ENCODE results near the gene PARL.
"Not testable (repeated sequence)": the region's sequence is repeated elsewhere in the genome, so short reads cannot be mapped to it uniquely, and the experiment has no call there.

The PARL gene

DNA sequence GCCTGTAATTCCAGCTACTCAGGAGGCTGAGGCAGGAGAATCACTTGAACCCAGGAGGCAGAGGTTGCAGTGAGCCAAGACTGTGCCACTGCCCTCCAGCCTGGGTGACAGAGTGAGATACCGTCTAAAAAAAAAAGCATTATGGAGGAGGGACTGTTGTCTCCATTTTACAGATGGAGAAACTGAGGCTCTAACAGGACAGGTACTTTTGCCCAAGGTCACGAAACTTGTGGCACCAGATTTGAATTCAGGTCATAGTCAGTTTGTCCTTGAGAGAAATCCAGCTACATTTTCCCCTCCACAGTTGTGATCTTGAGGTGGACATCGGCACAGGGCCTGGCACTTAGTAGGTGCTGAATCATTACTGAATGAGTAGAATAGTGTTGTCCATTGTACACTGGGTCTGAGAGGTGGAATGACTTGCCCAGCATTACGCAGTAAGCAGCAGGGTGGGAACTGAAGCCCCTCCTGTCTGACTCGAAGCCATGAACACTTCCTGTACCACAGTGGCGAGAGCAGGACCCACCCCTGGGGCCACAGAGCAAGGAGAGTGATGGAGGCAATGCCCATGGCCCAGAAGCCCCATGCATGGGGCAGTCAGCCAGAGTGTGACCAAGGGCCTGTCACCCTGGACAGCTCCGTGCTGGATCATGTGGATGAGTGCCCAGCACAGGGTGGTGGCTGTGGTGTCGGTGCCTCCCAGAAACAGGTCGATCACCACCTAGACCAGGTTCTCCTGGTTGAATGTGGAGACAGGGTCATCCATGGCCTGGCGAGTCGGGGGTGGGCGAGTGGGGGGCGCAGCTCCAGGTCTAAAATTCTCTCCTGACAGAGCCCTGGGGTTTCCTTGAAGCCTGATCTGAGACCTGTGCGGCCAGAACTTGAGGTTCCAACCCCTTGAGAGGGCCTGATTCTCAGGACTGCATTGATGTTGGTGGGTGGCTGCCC, 20.4 kb upstream of the PARL start:
- no peak for DNase-seq (ENCODE audit: low read depth in 2 of 2)

DNA sequence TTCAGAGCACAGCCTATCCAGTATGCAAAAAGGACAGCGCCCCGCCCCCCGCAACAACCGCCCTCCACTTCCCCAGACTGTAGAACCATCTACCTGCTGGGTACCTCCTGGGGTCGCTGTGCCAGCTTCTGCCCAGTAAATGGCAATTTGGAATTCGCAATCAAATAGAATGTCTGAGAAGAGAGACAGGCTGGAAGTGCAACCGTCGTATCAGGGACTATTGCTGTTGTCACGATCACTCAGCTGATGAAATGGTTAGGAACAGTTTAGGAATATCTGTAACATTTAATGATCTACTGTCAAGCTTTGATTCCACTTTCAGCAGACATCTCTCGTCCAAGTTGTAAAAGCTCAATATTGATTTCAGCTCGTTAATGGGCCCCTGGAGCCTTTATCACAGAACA, 13.3 kb upstream of the PARL start:
- DNase-seq (ENCODE audit: low read depth in 2 of 2) = no peak

GRCh38 chr3:183897606-183898005, 12.9 kb upstream of the PARL start:
- no peak for DNase-seq (ENCODE audit: low read depth in 2 of 2)

GRCh38 chr3:183896610-183897009, 11.9 kb upstream of the PARL start:
- DNase-seq (ENCODE audit: low read depth in 2 of 2) = no peak

- no peak for DNase-seq (ENCODE audit: low read depth in 2 of 2)
Measured at GRCh38 chr3:183896184-183896583, 11.5 kb upstream of the PARL start.

DNA sequence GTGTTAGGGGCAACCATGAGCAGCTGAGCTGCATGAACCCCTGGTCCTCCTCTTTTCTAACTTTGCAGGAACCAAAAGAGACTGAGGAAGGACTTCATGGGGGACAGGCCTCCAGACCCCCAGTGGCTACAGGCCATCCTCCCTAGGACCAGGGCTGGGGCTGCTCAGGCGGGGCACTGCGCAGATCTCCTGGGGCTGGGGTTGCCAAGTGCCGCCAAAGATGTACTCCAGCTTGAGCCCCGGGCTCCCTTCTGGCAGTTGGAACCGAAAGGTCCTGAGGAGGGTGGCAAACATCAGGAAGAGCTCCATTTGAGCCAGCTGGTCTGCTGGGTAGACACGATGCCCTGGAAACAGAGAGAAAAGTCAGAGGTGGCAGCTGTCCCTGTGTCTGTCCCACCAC, 11.1 kb upstream of the PARL start:
- DNase-seq (ENCODE audit: low read depth in 2 of 2) = no peak

DNA sequence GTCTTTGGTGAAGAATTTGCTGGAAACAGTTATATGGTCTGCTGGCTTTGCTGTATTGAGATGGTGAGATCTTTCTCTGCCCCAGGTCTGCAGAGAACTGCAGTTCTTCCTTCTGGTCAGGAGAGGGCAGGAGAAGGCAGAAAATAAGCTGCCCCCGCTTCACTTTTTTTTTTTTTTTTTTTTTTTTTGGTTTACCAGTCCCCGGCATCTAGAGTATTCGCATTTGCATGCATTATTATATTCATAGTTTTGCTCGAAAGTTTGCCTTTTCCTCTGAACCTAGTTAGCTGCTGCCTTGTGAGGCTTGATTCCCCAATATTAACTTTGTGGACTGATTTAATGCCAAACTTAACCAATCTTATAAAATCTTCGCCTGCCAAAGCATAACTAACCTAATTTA, 10.6 kb upstream of the PARL start:
- DNase-seq (ENCODE audit: low read depth in 2 of 2) = peak in 1 of 2 donors; percentile 12

GRCh38 chr3:183892610-183893214, 8.0 kb upstream of the PARL start:
- DNase-seq (ENCODE audit: low read depth in 2 of 2) = no peak

DNA sequence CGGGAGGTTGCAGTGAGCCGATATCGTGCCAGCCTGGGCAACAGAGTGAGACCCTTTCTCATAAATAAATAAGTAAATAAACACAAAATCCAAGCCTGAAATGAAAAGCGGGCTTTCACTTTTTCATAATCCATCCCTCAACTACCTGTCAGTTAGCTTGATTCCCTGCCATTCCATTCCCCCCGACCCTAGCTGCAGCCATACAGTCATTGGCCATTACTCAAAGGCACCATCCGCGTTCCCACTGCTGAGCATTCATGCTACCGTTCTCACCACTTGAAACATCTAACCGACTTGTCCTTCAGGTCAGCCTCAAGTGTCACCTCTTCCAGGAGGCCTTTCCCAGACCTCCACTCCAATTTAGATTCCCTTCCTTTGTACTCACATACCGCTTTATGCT, 1.1 kb upstream of the PARL start:
- DNase-seq (ENCODE audit: low read depth in 2 of 2) = no peak

- no peak for DNase-seq (ENCODE audit: low read depth in 2 of 2)
Measured at GRCh38 chr3:183884097-183884426, 618 bp downstream of the PARL start.

DNA sequence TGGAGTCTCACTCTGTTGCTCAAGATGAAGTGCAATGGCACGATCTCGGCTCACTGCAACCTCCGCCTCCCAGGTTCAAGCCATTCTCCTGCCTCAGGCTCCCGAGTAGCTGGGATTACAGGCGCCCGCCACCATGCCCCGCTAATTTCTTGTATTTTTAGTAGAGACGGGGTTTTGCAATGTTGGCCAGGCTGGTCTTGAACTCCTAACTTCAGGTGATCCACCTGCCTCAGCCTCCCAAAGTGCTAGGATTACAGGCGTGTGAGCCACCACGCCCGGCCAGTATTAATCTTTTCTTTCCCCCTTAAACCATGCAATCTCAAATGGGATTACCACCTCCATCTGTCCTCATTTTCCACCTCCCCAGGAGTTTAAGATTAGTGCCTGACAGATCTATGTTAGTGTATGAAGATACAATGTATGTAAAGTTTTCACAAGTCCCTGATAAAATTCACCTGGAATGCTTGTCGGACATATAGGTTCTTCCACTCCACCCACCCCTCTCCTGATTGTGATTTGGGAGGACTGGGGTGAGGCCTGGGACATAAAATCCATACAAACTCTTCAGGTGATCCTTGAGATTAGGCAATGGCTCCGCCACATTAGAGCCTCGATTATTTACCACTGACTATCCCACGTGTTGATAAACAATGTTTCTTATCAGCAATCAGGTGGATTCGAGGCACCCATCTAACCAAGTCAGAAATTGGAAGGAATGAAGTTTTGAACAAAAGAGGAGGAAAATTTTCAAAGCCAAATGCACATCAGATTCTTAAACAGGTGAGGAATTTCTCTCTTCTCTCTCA, 1.2 kb downstream of the PARL start:
- DNase-seq (ENCODE audit: low read depth in 2 of 2) = no peak

- DNase-seq (ENCODE audit: low read depth in 2 of 2) = no peak
Measured at GRCh38 chr3:183880121-183880520, 4.6 kb downstream of the PARL start.

- no peak for DNase-seq (ENCODE audit: low read depth in 2 of 2)
Measured at GRCh38 chr3:183879243-183879642, 5.4 kb downstream of the PARL start.

DNA sequence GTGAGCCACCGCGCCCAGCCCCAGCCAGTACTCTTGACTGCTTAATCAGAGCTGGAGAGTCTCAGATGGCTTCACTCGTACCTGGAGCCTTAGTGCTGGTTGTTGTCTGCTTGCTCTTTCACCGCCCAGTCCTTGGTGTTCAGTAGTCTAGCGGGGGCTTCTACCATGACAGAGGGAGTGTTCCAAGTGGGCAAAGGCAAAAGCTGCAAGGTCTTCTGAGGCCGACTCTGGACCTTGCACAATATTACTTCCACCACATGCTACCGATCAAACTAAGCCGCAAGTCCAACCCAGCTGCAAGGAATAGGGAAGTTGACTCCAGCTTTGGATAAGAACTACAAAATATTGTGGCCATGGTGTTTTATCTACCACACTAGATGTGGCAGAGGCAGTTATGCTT, 6.6 kb downstream of the PARL start:
- no peak for DNase-seq (ENCODE audit: low read depth in 2 of 2)

GRCh38 chr3:183877227-183877626, 7.5 kb downstream of the PARL start:
- not testable (repeated sequence) for DNase-seq (ENCODE audit: low read depth in 2 of 2)

DNA sequence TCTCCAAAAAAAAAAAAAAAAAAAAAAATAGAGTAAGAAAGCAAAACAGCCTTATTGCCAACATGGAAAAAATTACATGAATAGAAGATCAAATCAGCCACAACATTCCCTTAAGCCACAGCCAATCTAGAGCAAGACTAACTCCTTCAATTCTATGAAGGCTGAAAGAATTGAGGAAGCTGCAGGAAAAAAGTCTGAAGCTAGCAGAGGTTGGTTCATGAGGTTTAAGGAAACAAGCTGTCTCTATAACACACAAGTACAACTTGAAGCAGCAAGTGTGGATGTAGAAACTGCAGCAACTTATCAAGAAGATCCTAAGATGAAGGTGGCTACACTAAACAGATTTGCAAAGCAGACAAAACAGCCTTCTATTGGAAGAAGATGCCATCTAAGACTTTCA, 9.3 kb downstream of the PARL start:
- DNase-seq (ENCODE audit: low read depth in 2 of 2) = no peak

- DNase-seq (ENCODE audit: low read depth in 2 of 2) = no peak
Measured at GRCh38 chr3:183873914-183874313, 10.8 kb downstream of the PARL start.

GRCh38 chr3:183871541-183871940, 13.1 kb downstream of the PARL start:
- no peak for DNase-seq (ENCODE audit: low read depth in 2 of 2)

- no peak for DNase-seq (ENCODE audit: low read depth in 2 of 2)
Measured at GRCh38 chr3:183870563-183870962, 14.1 kb downstream of the PARL start.

DNA sequence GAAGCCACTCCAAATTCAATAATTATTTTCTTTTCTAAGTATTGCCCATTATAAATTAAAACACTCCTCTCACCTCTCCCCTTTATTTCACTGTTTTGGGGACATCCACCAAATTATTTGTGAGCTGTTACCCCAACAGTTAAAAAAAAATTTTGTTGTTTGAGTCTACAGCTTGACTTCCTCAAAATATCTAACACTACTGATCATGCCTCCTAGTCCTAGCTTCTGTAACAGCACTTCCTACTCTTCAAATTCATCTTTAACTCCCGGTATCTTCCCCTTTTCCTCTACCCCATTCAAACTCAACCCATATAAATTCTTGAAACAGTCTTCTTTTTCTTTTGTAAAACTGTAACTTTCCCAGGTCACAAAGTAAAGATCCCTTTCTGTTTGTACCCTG, 15.9 kb downstream of the PARL start:
- no peak for DNase-seq (ENCODE audit: low read depth in 2 of 2)

DNA sequence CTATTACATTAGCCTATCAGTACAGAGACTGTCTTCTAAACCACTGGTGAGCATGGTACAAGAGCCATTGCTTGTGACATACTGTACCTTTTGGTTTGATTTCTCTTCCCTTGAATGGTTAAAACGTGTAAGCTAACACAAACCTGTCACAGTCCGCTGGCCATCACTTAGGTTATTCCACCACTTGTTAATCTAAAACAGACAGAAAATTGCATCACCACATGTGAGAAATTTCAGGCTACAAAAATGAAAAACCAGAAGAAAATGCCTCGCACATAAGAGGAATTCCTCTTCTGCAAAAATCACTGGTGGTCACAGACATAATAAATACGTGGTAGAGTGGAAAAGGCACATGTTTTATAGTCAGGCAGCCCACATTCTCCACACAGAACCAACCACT, 22.1 kb downstream of the PARL start:
- no peak for DNase-seq (ENCODE audit: low read depth in 2 of 2)

DNA sequence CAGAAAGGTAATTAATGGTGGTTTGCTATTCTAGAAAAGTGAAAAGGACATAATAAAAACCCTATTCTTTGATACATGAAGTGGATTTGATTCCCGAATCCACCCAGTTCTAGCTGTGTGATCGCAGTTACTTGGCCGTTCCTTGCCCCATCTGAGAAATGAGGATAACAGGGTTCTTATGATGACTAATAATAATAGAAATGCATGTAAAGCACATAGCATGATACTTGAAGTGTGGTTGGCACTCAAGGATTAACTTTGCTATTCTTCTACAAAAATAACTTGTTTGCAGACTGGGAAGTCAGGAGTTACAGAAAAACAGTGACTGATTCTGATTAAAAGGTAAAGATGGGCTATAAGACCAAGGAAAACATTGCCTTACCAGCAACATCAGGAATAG, 26.8 kb downstream of the PARL start:
- DNase-seq (ENCODE audit: low read depth in 2 of 2) = no peak
